Measurements from ENCODE around the gene PRR22.

The PRR22 gene

GRCh38 chr19:5800361-5801270, 16.1 kb upstream of the PRR22 start:
- no peak overlapping the region for H3K27ac ChIP-seq (ENCODE audit: low read length)
- peaks cover 0 to 6% of the 10 kb centered on the region in 2 donors for H3K4me1 ChIP-seq (ENCODE audit: control insufficient read depth in 1 of 2, insufficient read depth in 2 of 2, low read length in 2 of 2)
- H3K27me3 ChIP-seq (ENCODE audit: low read depth, low read length) = peaks cover 7% of the 10 kb centered on the region
- H3K4me3 ChIP-seq (ENCODE audit: low read depth in 1 of 2, low read length in 2 of 2) = no peak overlapping the region
- no peaks in the 10 kb centered on the region for H3K9me3 ChIP-seq (ENCODE audit: control insufficient read depth in 1 of 2, low read length in 2 of 2)
- H3K36me3 ChIP-seq (ENCODE audit: control insufficient read depth in 1 of 2, insufficient read depth in 2 of 2, low read length in 2 of 2) = no peaks in the 10 kb centered on the region

GRCh38 chr19:5799247-5800241, 15.0 kb upstream of the PRR22 start:
- Histone ChIP-seq H3K4me1 (ENCODE audit: control insufficient read depth in 1 of 2, insufficient read depth in 2 of 2, low read length in 2 of 2) (peaks cover 0 to 6% of the 10 kb centered on the region in 2 donors), H3K9me3 (ENCODE audit: control insufficient read depth in 1 of 2, low read length in 2 of 2) (no peaks in the 10 kb centered on the region), H3K27ac (ENCODE audit: low read length) (no peak overlapping the region), H3K4me3 (ENCODE audit: low read depth in 1 of 2, low read length in 2 of 2) (no peak overlapping the region), H3K36me3 (ENCODE audit: control insufficient read depth in 1 of 2, insufficient read depth in 2 of 2, low read length in 2 of 2) (no peaks in the 10 kb centered on the region), H3K27me3 (ENCODE audit: low read depth, low read length) (peaks cover 7% of the 10 kb centered on the region)

GRCh38 chr19:5798244-5798643, 13.7 kb upstream of the PRR22 start:
- no peak overlapping the region for H3K4me3 ChIP-seq (ENCODE audit: low read depth in 1 of 2, low read length in 2 of 2)
- no peaks in the 10 kb centered on the region for H3K4me1 ChIP-seq (ENCODE audit: control insufficient read depth in 1 of 2, insufficient read depth in 2 of 2, low read length in 2 of 2)
- no peaks in the 10 kb centered on the region for H3K9me3 ChIP-seq (ENCODE audit: control insufficient read depth in 1 of 2, low read length in 2 of 2)
- no peak overlapping the region for H3K27ac ChIP-seq (ENCODE audit: low read length)
- no peaks in the 10 kb centered on the region for H3K36me3 ChIP-seq (ENCODE audit: control insufficient read depth in 1 of 2, insufficient read depth in 2 of 2, low read length in 2 of 2)
- peaks cover 7% of the 10 kb centered on the region for H3K27me3 ChIP-seq (ENCODE audit: low read depth, low read length)

GRCh38 chr19:5795382-5795919, 10.9 kb upstream of the PRR22 start:
- Histone ChIP-seq H3K4me1 (ENCODE audit: control insufficient read depth in 1 of 2, insufficient read depth in 2 of 2, low read length in 2 of 2) (no peaks in the 10 kb centered on the region), H3K27ac (ENCODE audit: low read length) (no peak overlapping the region), H3K9me3 (ENCODE audit: control insufficient read depth in 1 of 2, low read length in 2 of 2) (no peaks in the 10 kb centered on the region), H3K36me3 (ENCODE audit: control insufficient read depth in 1 of 2, insufficient read depth in 2 of 2, low read length in 2 of 2) (no peaks in the 10 kb centered on the region), H3K27me3 (ENCODE audit: low read depth, low read length) (no peaks in the 10 kb centered on the region), H3K4me3 (ENCODE audit: low read depth in 1 of 2, low read length in 2 of 2) (no peak overlapping the region)

GRCh38 chr19:5793188-5793587, 8.6 kb upstream of the PRR22 start:
- Histone ChIP-seq H3K27me3 (ENCODE audit: low read depth, low read length) (no peaks in the 10 kb centered on the region), H3K27ac (ENCODE audit: low read length) (no peak overlapping the region), H3K4me3 (ENCODE audit: low read depth in 1 of 2, low read length in 2 of 2) (no peak overlapping the region), H3K9me3 (ENCODE audit: control insufficient read depth in 1 of 2, low read length in 2 of 2) (no peaks in the 10 kb centered on the region), H3K4me1 (ENCODE audit: control insufficient read depth in 1 of 2, insufficient read depth in 2 of 2, low read length in 2 of 2) (peaks cover 0 to 7% of the 10 kb centered on the region in 2 donors), H3K36me3 (ENCODE audit: control insufficient read depth in 1 of 2, insufficient read depth in 2 of 2, low read length in 2 of 2) (peaks cover 12 to 17% of the 10 kb centered on the region in 2 donors)

- Histone ChIP-seq H3K27ac (ENCODE audit: low read length) (no peak overlapping the region), H3K4me1 (ENCODE audit: control insufficient read depth in 1 of 2, insufficient read depth in 2 of 2, low read length in 2 of 2) (peaks cover 0 to 7% of the 10 kb centered on the region in 2 donors), H3K36me3 (ENCODE audit: control insufficient read depth in 1 of 2, insufficient read depth in 2 of 2, low read length in 2 of 2) (peaks cover 19 to 27% of the 10 kb centered on the region in 2 donors), H3K4me3 (ENCODE audit: low read depth in 1 of 2, low read length in 2 of 2) (no peak overlapping the region), H3K9me3 (ENCODE audit: control insufficient read depth in 1 of 2, low read length in 2 of 2) (no peaks in the 10 kb centered on the region), H3K27me3 (ENCODE audit: low read depth, low read length) (no peaks in the 10 kb centered on the region)
Observed at GRCh38 chr19:5792224-5792623, 7.7 kb upstream of the PRR22 start.

- Histone ChIP-seq H3K27me3 (ENCODE audit: low read depth, low read length) (no peaks in the 10 kb centered on the region), H3K36me3 (ENCODE audit: control insufficient read depth in 1 of 2, insufficient read depth in 2 of 2, low read length in 2 of 2) (peaks cover 30 to 41% of the 10 kb centered on the region in 2 donors), H3K27ac (ENCODE audit: low read length) (peak within 1 kb of the TSS; percentile 96), H3K4me1 (ENCODE audit: control insufficient read depth in 1 of 2, insufficient read depth in 2 of 2, low read length in 2 of 2) (peaks cover 0 to 7% of the 10 kb centered on the region in 2 donors), H3K4me3 (ENCODE audit: low read depth in 1 of 2, low read length in 2 of 2) (peak within 1 kb of the TSS; percentile 74 to 83), H3K9me3 (ENCODE audit: control insufficient read depth in 1 of 2, low read length in 2 of 2) (no peaks in the 10 kb centered on the region)
Observed at GRCh38 chr19:5790559-5791520, 6.3 kb upstream of the PRR22 start, which contains the start of gene DUS3L. Gene DUS3L, minus strand, starts transcription at chr19:5791163. Its CDS starts 22 bp downstream, at chr19:5791141.

GRCh38 chr19:5789886-5790558, 5.5 kb upstream of the PRR22 start:
- Histone ChIP-seq H3K9me3 (ENCODE audit: control insufficient read depth in 1 of 2, low read length in 2 of 2) (no peaks in the 10 kb centered on the region), H3K4me3 (ENCODE audit: low read depth in 1 of 2, low read length in 2 of 2) (peak overlapping the region; percentile 74 to 83), H3K27ac (ENCODE audit: low read length) (peak overlapping the region; percentile 96), H3K4me1 (ENCODE audit: control insufficient read depth in 1 of 2, insufficient read depth in 2 of 2, low read length in 2 of 2) (peaks cover 0 to 7% of the 10 kb centered on the region in 2 donors), H3K36me3 (ENCODE audit: control insufficient read depth in 1 of 2, insufficient read depth in 2 of 2, low read length in 2 of 2) (peaks cover 30 to 49% of the 10 kb centered on the region in 2 donors), H3K27me3 (ENCODE audit: low read depth, low read length) (no peaks in the 10 kb centered on the region)

GRCh38 chr19:5789351-5789761, 4.8 kb upstream of the PRR22 start:
- no peaks in the 10 kb centered on the region for H3K27me3 ChIP-seq (ENCODE audit: low read depth, low read length)
- peaks cover 30 to 56% of the 10 kb centered on the region in 2 donors for H3K36me3 ChIP-seq (ENCODE audit: control insufficient read depth in 1 of 2, insufficient read depth in 2 of 2, low read length in 2 of 2)
- peaks cover 0 to 7% of the 10 kb centered on the region in 2 donors for H3K4me1 ChIP-seq (ENCODE audit: control insufficient read depth in 1 of 2, insufficient read depth in 2 of 2, low read length in 2 of 2)
- no peak overlapping the region for H3K4me3 ChIP-seq (ENCODE audit: low read depth in 1 of 2, low read length in 2 of 2)
- H3K9me3 ChIP-seq (ENCODE audit: control insufficient read depth in 1 of 2, low read length in 2 of 2) = no peaks in the 10 kb centered on the region
- H3K27ac ChIP-seq (ENCODE audit: low read length) = no peak overlapping the region

- no peaks in the 10 kb centered on the region for H3K9me3 ChIP-seq (ENCODE audit: control insufficient read depth in 1 of 2, low read length in 2 of 2)
- H3K27me3 ChIP-seq (ENCODE audit: low read depth, low read length) = no peaks in the 10 kb centered on the region
- H3K27ac ChIP-seq (ENCODE audit: low read length) = no peak overlapping the region
- H3K4me1 ChIP-seq (ENCODE audit: control insufficient read depth in 1 of 2, insufficient read depth in 2 of 2, low read length in 2 of 2) = peaks cover 0 to 7% of the 10 kb centered on the region in 2 donors
- no peak overlapping the region for H3K4me3 ChIP-seq (ENCODE audit: low read depth in 1 of 2, low read length in 2 of 2)
- peaks cover 30 to 61% of the 10 kb centered on the region in 2 donors for H3K36me3 ChIP-seq (ENCODE audit: control insufficient read depth in 1 of 2, insufficient read depth in 2 of 2, low read length in 2 of 2)
Observed at GRCh38 chr19:5788422-5788821, 3.9 kb upstream of the PRR22 start.
